Activated effector memory CD4-positive, alpha-beta T cell treated with anti-CD3 and anti-CD28 coated beads, Interleukin-2, amount 50 U/mL, for 16 hours (primary cell): ENCODE data around the gene LASP1.
"Not testable (repeated sequence)": the region's sequence is repeated elsewhere in the genome, so short reads cannot be mapped to it uniquely, and the experiment has no call there.

ENCODE experiments used
- DNase-seq: peaks from one replicate; pipeline ENCODE4 v3.0.0-alpha.2; 2020

The LASP1 gene

GRCh38 chr17:38869526-38870258, at the start of gene LASP1:
TSS of gene LASP1 (plus strand) at chr17:38870058. CDS start at chr17:38870190, 132 bp downstream.
- DNase-seq, result peak; percentile 94

- DNase-seq, result peak; percentile 99
Observed at GRCh38 chr17:38824899-38825761, 44.7 kb upstream of the LASP1 start, which contains the start of gene CWC25. TSS of gene CWC25 (minus strand) at chr17:38825321. CDS start at chr17:38825183, 138 bp downstream.

- no peak for DNase-seq
Observed at GRCh38 chr17:38825762-38826247, 44.1 kb upstream of the LASP1 start.

- no peak for DNase-seq
Observed at GRCh38 chr17:38844261-38844757, 25.5 kb upstream of the LASP1 start.

- no peak for DNase-seq
Observed at GRCh38 chr17:38848557-38848891, 21.3 kb upstream of the LASP1 start.

- no peak for DNase-seq
Observed at GRCh38 chr17:38848939-38849605, 20.8 kb upstream of the LASP1 start.

- DNase-seq, result no peak
Observed at GRCh38 chr17:38850374-38850773, 19.5 kb upstream of the LASP1 start.

- no peak for DNase-seq
Observed at GRCh38 chr17:38851434-38851833, 18.4 kb upstream of the LASP1 start.

GRCh38 chr17:38852771-38853291, 17.0 kb upstream of the LASP1 start:
- DNase-seq, result peak; percentile 75

- DNase-seq, result peak; percentile 96
Observed at GRCh38 chr17:38853292-38854219, 16.3 kb upstream of the LASP1 start, which contains the start of gene RPL23. TSS of gene RPL23 (minus strand) at chr17:38853721. CDS start at chr17:38853710, 11 bp downstream.

GRCh38 chr17:38855101-38855714, 14.7 kb upstream of the LASP1 start:
- not testable (repeated sequence) for DNase-seq

GRCh38 chr17:38857271-38857670, 12.6 kb upstream of the LASP1 start:
- no peak for DNase-seq

GRCh38 chr17:38861399-38861843, 8.4 kb upstream of the LASP1 start:
- no peak for DNase-seq

- DNase-seq, result no peak
Observed at GRCh38 chr17:38864636-38865398, 5.0 kb upstream of the LASP1 start.

GRCh38 chr17:38867179-38867967, 2.5 kb upstream of the LASP1 start:
- DNase-seq, result peak; percentile 86

GRCh38 chr17:38867968-38868816, 1.7 kb upstream of the LASP1 start:
- DNase-seq, result no peak

GRCh38 chr17:38868817-38869525, 887 bp upstream of the LASP1 start:
- peak; percentile 95 for DNase-seq
